SK-N-SH (cell line): Measurements from ENCODE around the gene ADGRG2. TPM values are rescaled to one million over a fixed set of nuclear protein-coding genes. Genes with fewer than 3 reads are reported as not detected.

Source experiments
- CTCF ChIA-PET: fragments of 300-600, 350-600 bp; formaldehyde crosslinking; extraction: SDS; loops from one replicate; lab custom pipeline; 2021; lab: Yijun Ruan, JAX
- POLR2A ChIA-PET: fragments of 350-600 bp; sonication (Branson Sonifier 250); formaldehyde crosslinking; extraction: SDS; loops from one replicate; lab custom pipeline; 2020; ENCODE audit warnings: antibody characterized with exemption, inconsistent platforms; lab: Yijun Ruan, JAX
- DNase-seq: peaks from one replicate; pipeline ENCODE4 v3.0.0; 2012
- H2AFZ ChIP-seq: fragments of 200-600 bp; sonication (generic); 2 replicates; pipeline ENCODE4 v1.8.1; 2016; ENCODE audit warnings: antibody characterized with exemption, mild to moderate bottlenecking, low read depth
- H3F3A ChIP-seq: fragments of 200-600 bp; sonication (generic); replicated peaks from 2 replicates; pipeline ENCODE3; 2016; ENCODE audit warnings: antibody characterized with exemption, mild to moderate bottlenecking; ENCODE audit not compliant: insufficient read depth
- H3K27ac ChIP-seq, 2 experiments: fragments of 200-500 bp in 1 of 2; fragments of 200-600 bp in 1 of 2; sonication (Bioruptor generic) in 1 of 2; sonication (generic), shearing (Covaris generic) in 1 of 2; 2 replicates each; pipeline versions ENCODE4 v1.5.1 to v1.6.1; 2014 to 2016; ENCODE audit warnings: low read depth in 2 of 2, inconsistent platforms in 1 of 2, low read length in 1 of 2, mild to moderate bottlenecking in 1 of 2, mixed read lengths in 1 of 2
- H3K27me3 ChIP-seq: fragments of 200-600 bp; sonication (generic), shearing (Covaris generic); 2 replicates; pipeline ENCODE4 v1.6.1; 2016; ENCODE audit warnings: mixed run types; ENCODE audit not compliant: insufficient read depth
- H3K36me3 ChIP-seq, 2 experiments: fragments of 200-500 bp in 1 of 2; fragments of 200-600 bp in 1 of 2; sonication (Bioruptor generic) in 1 of 2; sonication (generic) in 1 of 2; replicated peaks in 1 of 2; 2 replicates each; pipeline versions ENCODE3 to v1.5.1; 2014 to 2016; ENCODE audit warnings: low read length in 1 of 2, mild to moderate bottlenecking in 1 of 2; ENCODE audit not compliant: insufficient read depth in 2 of 2, control insufficient read depth in 1 of 2
- H3K4me1 ChIP-seq, 2 experiments: fragments of 200-500 bp in 1 of 2; fragments of 200-600 bp in 1 of 2; sonication (Bioruptor generic) in 1 of 2; sonication (generic), shearing (Covaris generic) in 1 of 2; 2 replicates each; pipeline versions ENCODE4 v1.5.1 to v1.6.1; 2014 to 2016; ENCODE audit warnings: low read depth in 1 of 2, low read length in 1 of 2, mixed run types in 1 of 2; ENCODE audit not compliant: insufficient read depth in 2 of 2, control insufficient read depth in 1 of 2
- H3K4me2 ChIP-seq: fragments of 200-600 bp; sonication (generic), shearing (Covaris generic); 2 replicates; pipeline ENCODE4 v1.6.1; 2017; ENCODE audit warnings: mixed run types
- H3K4me3 ChIP-seq, 2 experiments: fragments of 200-500 bp in 1 of 2; fragments of 200-600 bp in 1 of 2; sonication (Bioruptor generic) in 1 of 2; sonication (generic), shearing (Covaris generic) in 1 of 2; 2 replicates each; pipeline versions ENCODE4 v1.5.1 to v1.8.1; 2014 to 2016; ENCODE audit warnings: low read depth in 2 of 2, inconsistent platforms in 1 of 2, low read length in 1 of 2, mild to moderate bottlenecking in 1 of 2, mixed read lengths in 1 of 2, moderate library complexity in 1 of 2
- H3K79me2 ChIP-seq: fragments of 200-600 bp; sonication (generic); 2 replicates; pipeline ENCODE4 v1.8.1; 2017; ENCODE audit warnings: mild to moderate bottlenecking; ENCODE audit not compliant: insufficient read depth
- H3K9ac ChIP-seq: fragments of 200-600 bp; sonication (generic); 2 replicates; pipeline ENCODE4 v1.6.1; 2017; ENCODE audit warnings: mixed run types
- H3K9me2 ChIP-seq: fragments of 200-600 bp; sonication (generic); 2 replicates; pipeline ENCODE4 v1.6.1; 2017; ENCODE audit warnings: mixed run types
- H3K9me3 ChIP-seq: fragments of 200-600 bp; sonication (generic); 2 replicates; pipeline ENCODE4 v1.6.1; 2017; ENCODE audit warnings: mixed run types, mild to moderate bottlenecking, moderate library complexity
- H4K20me1 ChIP-seq: fragments of 200-600 bp; sonication (generic); 2 replicates; pipeline ENCODE4 v1.6.1; 2017; ENCODE audit warnings: mild to moderate bottlenecking, mixed run types; ENCODE audit not compliant: insufficient read depth
- EP300 ChIP-seq, 2 experiments: IDR thresholded peaks; 2 replicates each; pipeline versions ENCODE4 v1.4.0 to v1.6.1; 2012; ENCODE audit warnings: borderline replicate concordance in 1 of 2, low read depth in 1 of 2, low read length in 1 of 2
- EZH2phosphoT487 ChIP-seq: fragments of 200-600 bp; sonication (generic); IDR thresholded peaks from 2 replicates; pipeline ENCODE4 v1.6.1; 2017; ENCODE audit warnings: low read depth, mixed run types, mild to moderate bottlenecking, antibody characterized with exemption, moderate library complexity, borderline replicate concordance
- GABPA ChIP-seq: IDR thresholded peaks from 2 replicates; pipeline ENCODE4 v1.4.0; 2012; ENCODE audit warnings: low read depth, mild to moderate bottlenecking
- MAX ChIP-seq: IDR thresholded peaks from 2 replicates; pipeline ENCODE4 v1.4.0; 2012; ENCODE audit warnings: low read depth
- MEF2A ChIP-seq: IDR thresholded peaks from 2 replicates; pipeline ENCODE4 v1.4.0; 2012; ENCODE audit warnings: low read depth, borderline replicate concordance
- MXI1 ChIP-seq: IDR thresholded peaks from 2 replicates; pipeline ENCODE4 v1.6.1; 2012; ENCODE audit warnings: mild to moderate bottlenecking, low read depth, low read length, improper control_type of control experiment
- NFIC ChIP-seq: IDR thresholded peaks from 2 replicates; pipeline ENCODE4 v1.4.0; 2012; ENCODE audit warnings: borderline replicate concordance
- RCOR1 ChIP-seq: fragments of 150-350 bp; IDR thresholded peaks from 2 replicates; pipeline ENCODE4 v1.6.1; 2017; ENCODE audit warnings: antibody characterized with exemption, low read length
- REST ChIP-seq: IDR thresholded peaks from 2 replicates; pipeline ENCODE4 v1.6.1; 2012; ENCODE audit warnings: mild to moderate bottlenecking, low read depth, low read length, moderate library complexity
- SIN3A ChIP-seq: IDR thresholded peaks from 2 replicates; pipeline ENCODE4 v1.6.1; 2012; ENCODE audit warnings: low read depth, mild to moderate bottlenecking, low read length, moderate library complexity, borderline replicate concordance
- SMC3 ChIP-seq: IDR thresholded peaks from 2 replicates; pipeline ENCODE4 v1.6.1; 2012; ENCODE audit warnings: low read depth, low read length, improper control_type of control experiment
- TCF12 ChIP-seq: IDR thresholded peaks from 2 replicates; pipeline ENCODE4 v1.4.0; 2012
- TEAD4 ChIP-seq: IDR thresholded peaks from 2 replicates; pipeline ENCODE4 v1.4.0; 2012; ENCODE audit warnings: mild to moderate bottlenecking, borderline replicate concordance; ENCODE audit not compliant: insufficient read depth
- YY1 ChIP-seq: IDR thresholded peaks from 2 replicates; pipeline ENCODE4 v1.4.0; 2012; ENCODE audit warnings: low read depth, mild to moderate bottlenecking
- ZBTB33 ChIP-seq: IDR thresholded peaks from 2 replicates; pipeline ENCODE4 v1.4.0; 2012; ENCODE audit warnings: low read depth, borderline replicate concordance
- WGBS: methylation state at CpG from one replicate; pipeline ENCODE4 v1.1.6; 2017; ENCODE audit warnings: low lambda C conversion rate; 5-methylcytosine and 5-hydroxymethylcytosine counted together
- polyA plus RNA-seq, 3 experiments: library from polyadenylated mRNA; depleted of rRNA; stranded (reverse); fragments of >200 nt; gene quantifications; 2 replicates each; pipeline ENCODE4 v1.2.3, GENCODE V29; 2012
- TF ChIP-seq, protein P1 (sequence below): fragments of 150-350 bp; IDR thresholded peaks from 2 replicates; pipeline ENCODE4 v1.6.1; 2016; ENCODE audit warnings: mild to moderate bottlenecking, low read depth, low read length
- TF ChIP-seq, protein P2 (sequence below): IDR thresholded peaks from 2 replicates; pipeline ENCODE4 v1.4.0; 2012; ENCODE audit warnings: low read depth, borderline replicate concordance

Gene ADGRG2
- polyA plus RNA-seq, 1 of the 3 experiments (the other 2 are of a cell fraction), result 0.08 TPM

GRCh38 chrX:19110642-19111041 is 11.6 kb downstream of the ADGRG2 start:
- H3K36me3 ChIP-seq, result no peaks in the 10 kb centered on the region
- no peak overlapping the region for H3K27ac ChIP-seq
- H3K4me1 ChIP-seq, result no peaks in the 10 kb centered on the region; a peak in 1 of 4 replicates
- ChIA-PET POLR2A (no interaction called here), CTCF (no interaction called here)
- 39% methylated on average over 2 of the region's 2 CpGs for WGBS
- no peaks in the 10 kb centered on the region for H3K79me2 ChIP-seq
- H3K9me2 ChIP-seq, result no peaks in the 10 kb centered on the region
- no peaks in the 10 kb centered on the region; the same call in 1 of the 2 replicates for H3K27me3 ChIP-seq
- DNase-seq, result no peak
- no peaks in the 10 kb centered on the region for H4K20me1 ChIP-seq
- H3K9ac ChIP-seq, result no peak overlapping the region
- H3K9me3 ChIP-seq, result no peaks in the 10 kb centered on the region
- H3K4me2 ChIP-seq, result no peak overlapping the region
- no peaks in the 10 kb centered on the region for H3F3A ChIP-seq
- H2AFZ ChIP-seq, result no peak overlapping the region
- TF ChIP-seq MXI1 (no peak), EP300 (IDR thresholded peaks at IDR 0.05; ENCODE audit: borderline replicate concordance in 1 of 2, low read depth in 1 of 2, low read length in 1 of 2) (no peak), MEF2A (no peak), EZH2phosphoT487 (no peak), MAX (no peak), TEAD4 (no peak), SMC3 (no peak), TCF12 (no peak), YY1 (no peak), NFIC (no peak), REST (no peak), GABPA (no peak), SIN3A (no peak), RCOR1 (no peak), ZBTB33 (no peak)
- TF ChIP-seq, protein P1, sequence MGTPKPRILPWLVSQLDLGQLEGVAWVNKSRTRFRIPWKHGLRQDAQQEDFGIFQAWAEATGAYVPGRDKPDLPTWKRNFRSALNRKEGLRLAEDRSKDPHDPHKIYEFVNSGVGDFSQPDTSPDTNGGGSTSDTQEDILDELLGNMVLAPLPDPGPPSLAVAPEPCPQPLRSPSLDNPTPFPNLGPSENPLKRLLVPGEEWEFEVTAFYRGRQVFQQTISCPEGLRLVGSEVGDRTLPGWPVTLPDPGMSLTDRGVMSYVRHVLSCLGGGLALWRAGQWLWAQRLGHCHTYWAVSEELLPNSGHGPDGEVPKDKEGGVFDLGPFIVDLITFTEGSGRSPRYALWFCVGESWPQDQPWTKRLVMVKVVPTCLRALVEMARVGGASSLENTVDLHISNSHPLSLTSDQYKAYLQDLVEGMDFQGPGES, result no peak
- TF ChIP-seq, protein P2, sequence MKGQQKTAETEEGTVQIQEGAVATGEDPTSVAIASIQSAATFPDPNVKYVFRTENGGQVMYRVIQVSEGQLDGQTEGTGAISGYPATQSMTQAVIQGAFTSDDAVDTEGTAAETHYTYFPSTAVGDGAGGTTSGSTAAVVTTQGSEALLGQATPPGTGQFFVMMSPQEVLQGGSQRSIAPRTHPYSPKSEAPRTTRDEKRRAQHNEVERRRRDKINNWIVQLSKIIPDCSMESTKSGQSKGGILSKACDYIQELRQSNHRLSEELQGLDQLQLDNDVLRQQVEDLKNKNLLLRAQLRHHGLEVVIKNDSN, result no peak
- no peak overlapping the region for H3K4me3 ChIP-seq
